GM06990 (cell line): Measurements from ENCODE around the gene RAB20.

Experiments
- DNase-seq: peaks from one replicate; pipeline ENCODE4 v3.0.0-alpha.2; 2011; ENCODE audit not compliant: insufficient read length; ENCODE audit errors: extremely low read depth
- H3K27me3 ChIP-seq: replicated peaks from 2 replicates; pipeline ENCODE4 v1.6.0; 2011; ENCODE audit warnings: low read length; ENCODE audit not compliant: control insufficient read depth, insufficient read depth
- H3K36me3 ChIP-seq: 2 replicates; pipeline ENCODE4 v1.5.1; 2011; ENCODE audit warnings: low read length; ENCODE audit not compliant: control insufficient read depth, insufficient read depth
- H3K4me3 ChIP-seq: replicated peaks from 2 replicates; pipeline ENCODE4 v1.5.1; 2011; ENCODE audit warnings: low read depth, mild to moderate bottlenecking, control low read depth, low read length
- CTCF ChIP-seq: IDR thresholded peaks from 2 replicates; pipeline ENCODE4 v1.5.1; 2011; ENCODE audit warnings: low read length, control low read depth, mild to moderate bottlenecking, inconsistent platforms; ENCODE audit not compliant: insufficient read depth, poor library complexity, severe bottlenecking

The RAB20 gene

DNA sequence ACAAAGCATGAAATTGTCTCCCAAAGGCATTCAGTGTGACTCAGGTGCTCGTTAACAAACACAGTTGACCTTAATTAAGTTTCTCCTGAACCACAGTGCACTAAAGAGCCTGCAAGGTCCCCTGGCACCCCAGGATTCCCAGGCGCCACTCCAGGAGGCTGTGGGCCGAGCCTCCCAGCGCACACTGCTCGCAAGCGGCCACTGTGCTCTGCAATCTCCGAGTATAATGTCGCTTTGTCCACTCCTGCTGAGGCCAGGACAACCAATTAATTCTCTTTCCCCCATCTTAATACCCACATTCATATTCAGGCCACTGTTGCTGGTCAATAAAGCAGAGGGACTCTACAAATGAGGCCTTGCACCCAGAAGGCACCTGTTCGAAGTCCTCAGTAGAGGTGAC, 8.8 kb downstream of the RAB20 start:
- Histone ChIP-seq H3K36me3 (no peaks in the 10 kb centered on the region), H3K27me3 (no peaks in the 10 kb centered on the region), H3K4me3 (no peak overlapping the region)
- no peak for DNase-seq
- no peak for TF ChIP-seq CTCF

DNA sequence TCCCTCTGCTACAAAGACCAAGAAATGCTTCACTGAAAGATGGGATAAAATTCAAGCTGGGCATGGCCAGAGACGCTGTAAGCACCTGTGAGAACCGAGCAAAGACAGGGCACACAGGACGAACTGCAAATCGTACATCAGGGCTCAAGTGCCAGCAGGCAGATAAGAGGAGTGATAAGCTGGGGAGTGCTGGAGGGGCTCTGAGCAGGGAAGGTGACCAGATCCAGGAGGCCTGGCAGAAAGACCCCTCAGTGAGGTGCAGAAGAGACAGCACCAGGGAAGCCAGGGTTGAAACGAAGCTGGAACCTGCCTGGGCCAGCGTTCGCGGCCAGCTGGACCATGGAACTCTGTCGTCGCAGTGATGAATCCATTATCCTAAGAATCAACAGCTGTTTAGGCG, 10.2 kb downstream of the RAB20 start:
- Histone ChIP-seq H3K4me3 (no peak overlapping the region), H3K36me3 (no peaks in the 10 kb centered on the region), H3K27me3 (no peaks in the 10 kb centered on the region)
- TF ChIP-seq CTCF: no peak
- no peak for DNase-seq

GRCh38 chr13:110549795-110550160, 11.7 kb downstream of the RAB20 start:
- DNase-seq: no peak
- no peaks in the 10 kb centered on the region for H3K27me3 ChIP-seq
- H3K36me3 ChIP-seq: no peaks in the 10 kb centered on the region
- no peak overlapping the region for H3K4me3 ChIP-seq
- TF ChIP-seq CTCF: no peak

GRCh38 chr13:110548891-110549794, 12.4 kb downstream of the RAB20 start:
- no peaks in the 10 kb centered on the region for H3K27me3 ChIP-seq
- H3K4me3 ChIP-seq: no peak overlapping the region
- TF ChIP-seq CTCF: no peak
- no peaks in the 10 kb centered on the region for H3K36me3 ChIP-seq
- no peak for DNase-seq

- no peaks in the 10 kb centered on the region for H3K36me3 ChIP-seq
- no peak for TF ChIP-seq CTCF
- H3K4me3 ChIP-seq: no peak overlapping the region
- no peaks in the 10 kb centered on the region for H3K27me3 ChIP-seq
- DNase-seq: no peak
Observed at GRCh38 chr13:110546926-110547325, 14.6 kb downstream of the RAB20 start.
